CD4-positive, alpha-beta T cell treated with Interleukin-6 at 100 ng/mL for 8 hours (primary cell): ENCODE measurements around the gene KRTAP5-4.
"Not testable (repeated sequence)": the region's sequence is repeated elsewhere in the genome, so short reads cannot be mapped to it uniquely, and the experiment has no call there.

Experiments used
- DNase-seq: peaks from one replicate; pipeline ENCODE4 v3.0.0-alpha.2; 2020; ENCODE audit warnings: mixed read lengths, low spot score

Gene KRTAP5-4

GRCh38 chr11:1637628-1638027 is 15.7 kb upstream of the KRTAP5-4 start:
- no peak for DNase-seq

DNA sequence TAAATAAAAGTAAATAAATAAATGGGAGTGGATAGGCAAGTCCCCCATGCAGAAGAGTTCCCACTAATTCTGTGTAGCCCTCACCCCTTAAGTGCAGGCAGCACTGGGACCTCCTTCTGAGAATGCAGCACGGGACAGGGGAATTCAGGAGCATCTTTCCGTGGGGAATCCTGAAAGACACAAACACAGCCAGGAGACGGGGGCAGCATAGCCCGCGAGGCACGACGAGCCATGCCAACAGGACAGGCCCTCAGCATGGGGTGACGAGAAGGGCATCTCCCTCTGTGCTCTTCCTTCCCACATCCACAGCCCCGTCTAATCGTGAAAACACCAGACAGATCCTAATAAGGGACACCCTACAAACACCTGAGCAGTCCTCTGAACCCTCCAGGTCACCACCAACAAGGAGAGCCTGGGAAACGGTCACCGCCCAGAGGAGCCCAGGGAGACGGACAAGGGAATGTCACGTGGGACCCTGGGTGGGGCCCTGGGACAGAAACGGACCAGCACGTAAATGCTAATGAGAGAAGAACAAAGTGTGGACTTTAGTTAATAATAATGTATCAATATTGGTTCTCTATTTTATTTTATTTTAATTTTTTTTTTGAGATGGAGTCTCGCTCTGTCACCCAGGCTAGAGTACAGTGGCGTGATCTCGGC is 14.5 kb upstream of the KRTAP5-4 start:
- no peak for DNase-seq

GRCh38 chr11:1633864-1634263 is 11.9 kb upstream of the KRTAP5-4 start:
- DNase-seq, result no peak

DNA sequence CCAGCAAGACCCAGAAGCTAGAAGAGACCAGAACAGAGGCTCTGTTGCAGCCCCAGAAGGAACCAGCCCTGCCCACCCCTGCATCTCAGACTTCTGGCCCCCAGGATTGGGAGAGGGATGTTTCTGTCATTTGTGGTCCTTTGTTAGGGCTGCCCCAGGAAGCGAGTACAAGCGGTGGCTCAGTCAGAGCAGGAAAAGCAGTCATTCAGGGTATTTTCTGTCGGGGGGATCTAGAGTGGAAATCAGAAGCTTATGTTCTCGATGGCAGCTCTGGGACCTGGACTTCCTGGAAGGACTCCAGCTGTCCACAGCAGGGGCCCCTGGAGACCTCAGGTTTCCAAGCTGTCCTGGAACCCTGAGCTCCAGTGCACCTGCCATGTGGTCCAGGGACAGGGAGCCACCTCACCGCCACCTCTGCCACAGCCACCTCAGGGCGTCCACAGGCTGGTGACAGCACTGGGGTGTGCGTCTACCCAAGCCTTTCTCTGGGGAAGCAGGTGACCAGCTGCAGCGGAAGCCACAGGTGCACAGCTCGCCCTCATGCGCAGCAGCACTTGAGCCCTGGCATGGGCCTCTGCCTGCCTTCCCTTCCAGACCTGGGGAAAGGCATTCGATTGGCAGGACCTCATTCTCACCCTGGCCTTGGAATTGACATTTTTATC is 10.2 kb upstream of the KRTAP5-4 start:
- DNase-seq, result no peak

GRCh38 chr11:1631066-1631568 is 9.2 kb upstream of the KRTAP5-4 start:
- no peak for DNase-seq

GRCh38 chr11:1630271-1630670 is 8.3 kb upstream of the KRTAP5-4 start:
- no peak for DNase-seq

- no peak for DNase-seq
These were observed 7.6 kb upstream of the KRTAP5-4 start, which contains the start of gene KRTAP5-5 for GRCh38 chr11:1629326-1630185. TSS of gene KRTAP5-5 (plus strand) at chr11:1629775. CDS start at chr11:1629841, 66 bp downstream.

DNA sequence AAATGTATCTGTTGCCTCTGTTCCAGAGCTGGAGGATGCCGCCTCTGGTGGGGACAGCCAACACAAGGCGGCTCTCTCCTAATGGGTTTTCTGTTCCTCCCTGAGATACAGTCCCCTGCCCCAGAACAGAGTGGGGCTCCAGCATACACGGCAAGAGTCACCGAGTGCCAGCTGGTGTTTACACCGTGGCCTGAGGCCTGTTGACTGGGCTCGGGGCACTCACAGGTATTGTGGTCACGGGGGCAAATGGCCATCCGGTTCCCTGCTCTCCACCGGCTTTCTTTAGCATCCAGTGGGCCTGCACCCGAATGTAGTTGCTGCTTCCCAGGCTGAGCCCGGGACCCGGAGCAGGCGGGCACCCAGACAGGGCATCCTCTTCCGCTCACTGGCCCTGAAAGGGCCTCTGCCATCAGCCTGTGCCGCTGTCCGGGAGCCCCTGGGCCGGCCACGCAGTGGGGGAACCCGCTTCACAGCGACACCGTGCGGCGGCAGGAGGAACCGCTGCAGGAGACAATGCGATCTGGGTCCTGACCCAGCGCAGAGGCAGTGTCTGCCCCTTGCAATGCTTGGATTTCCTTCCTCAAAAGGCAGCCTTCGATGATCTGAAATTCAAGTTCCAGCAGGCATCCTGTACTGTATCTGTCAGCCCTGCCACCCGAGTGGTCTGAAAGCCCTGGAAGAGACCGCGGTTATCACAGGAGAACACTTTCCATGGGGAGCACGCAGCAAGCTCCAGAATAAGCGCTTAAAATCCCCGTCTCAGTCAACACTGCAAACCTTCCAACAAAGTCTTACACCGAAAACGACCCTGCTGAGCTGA is 6.8 kb upstream of the KRTAP5-4 start:
- DNase-seq, result peak; percentile 50

- DNase-seq, result no peak
These were observed 3.6 kb upstream of the KRTAP5-4 start for GRCh38 chr11:1625541-1625940.

DNA sequence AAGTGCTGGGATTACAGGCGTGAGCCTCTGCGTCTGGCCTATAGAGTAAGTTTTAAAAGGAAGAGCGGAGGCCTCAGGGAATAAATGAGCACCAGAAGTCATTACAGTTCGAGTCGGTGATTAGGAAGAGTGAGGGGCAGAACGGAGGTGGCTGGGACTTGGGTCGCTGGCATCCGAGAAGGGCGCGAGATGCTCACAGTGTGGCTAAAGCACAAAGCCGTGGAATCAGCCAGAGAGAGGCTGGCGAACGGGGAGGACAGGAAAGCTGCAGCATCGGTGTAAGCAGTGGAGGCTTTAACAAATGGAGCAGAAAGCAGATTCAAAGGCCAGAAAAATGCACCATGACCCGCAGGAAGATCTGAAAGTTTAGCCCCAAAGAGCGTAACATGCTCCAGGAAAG is 2.7 kb upstream of the KRTAP5-4 start:
- no peak for DNase-seq

DNA sequence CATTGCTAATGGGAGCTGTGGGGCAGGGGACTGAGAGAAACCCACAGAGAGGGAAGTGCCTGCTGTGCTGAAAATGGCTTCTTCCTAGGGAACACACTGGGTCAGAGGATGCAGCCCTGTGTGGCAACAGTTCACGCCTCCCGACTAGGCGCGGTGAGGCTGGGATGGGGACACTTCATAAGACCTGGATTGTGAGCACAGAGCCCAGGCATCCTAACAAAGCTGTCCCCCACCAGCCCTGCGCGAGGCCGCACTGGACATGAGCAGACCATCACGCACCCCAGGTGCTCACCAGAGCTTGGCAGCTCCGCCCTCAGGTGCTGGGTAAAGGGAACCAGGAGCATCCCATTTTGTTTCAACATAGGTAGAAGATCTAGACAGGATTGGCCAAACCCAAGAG is 1.8 kb upstream of the KRTAP5-4 start:
- no peak for DNase-seq

DNA sequence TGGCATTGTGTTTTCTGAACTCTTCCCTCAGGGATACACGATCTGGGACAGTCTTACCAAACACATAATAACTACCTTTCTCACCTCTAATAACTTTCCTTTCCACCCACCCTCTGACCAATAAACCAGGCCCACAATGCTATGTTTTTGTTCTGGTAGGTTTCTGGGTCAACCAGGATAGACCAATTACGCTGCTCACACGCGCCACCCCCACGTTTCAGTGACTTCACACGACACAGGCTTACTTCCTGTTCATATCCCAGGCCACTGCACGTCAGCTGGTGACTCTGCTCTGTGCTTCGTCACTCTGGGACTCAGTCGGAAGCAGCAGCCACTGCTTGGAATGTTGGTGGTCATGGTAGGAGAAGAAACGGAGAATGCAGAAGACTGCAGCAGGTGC is 2.5 kb downstream of the KRTAP5-4 start:
- no peak for DNase-seq

- DNase-seq, result no peak
These were observed 3.7 kb downstream of the KRTAP5-4 start for GRCh38 chr11:1618231-1618630.

GRCh38 chr11:1608363-1608762 is 13.6 kb downstream of the KRTAP5-4 start, which contains the start of gene KRTAP5-3:
TSS of gene KRTAP5-3 (minus strand) at chr11:1608463. CDS start at chr11:1608385, 78 bp downstream.
- no peak for DNase-seq

GRCh38 chr11:1607901-1608300 is 14.0 kb downstream of the KRTAP5-4 start:
- DNase-seq, result not testable (repeated sequence)

- DNase-seq, result not testable (repeated sequence)
These were observed 14.6 kb downstream of the KRTAP5-4 start for GRCh38 chr11:1607156-1607845.

GRCh38 chr11:1605923-1606322 is 16.0 kb downstream of the KRTAP5-4 start:
- peak; percentile 29 for DNase-seq

GRCh38 chr11:1604711-1605110 is 17.2 kb downstream of the KRTAP5-4 start:
- no peak for DNase-seq

- no peak for DNase-seq
These were observed 17.8 kb downstream of the KRTAP5-4 start for GRCh38 chr11:1604181-1604580.

DNA sequence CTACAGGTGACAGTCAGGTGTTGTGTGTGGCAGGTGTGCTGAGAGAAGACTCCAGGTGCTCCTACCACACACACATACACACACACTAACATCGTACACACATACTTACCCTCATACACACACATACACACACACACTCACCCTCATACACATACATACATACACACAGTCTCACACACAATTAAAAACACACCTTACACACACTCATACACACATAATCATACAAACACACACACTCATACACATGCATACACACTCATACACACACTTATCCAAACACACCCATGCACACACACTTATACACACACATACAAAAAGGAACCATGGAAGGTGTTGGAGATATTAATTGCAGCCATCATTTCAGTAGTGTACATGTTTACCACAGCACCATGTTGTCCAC is 18.3 kb downstream of the KRTAP5-4 start:
- DNase-seq, result no peak

- DNase-seq, result not testable (repeated sequence)
These were observed 20.3 kb downstream of the KRTAP5-4 start for GRCh38 chr11:1601663-1602062.
